DMS 273 (cell line): ENCODE data around the gene AQP5.
"Not testable (repeated sequence)": the region's sequence is repeated elsewhere in the genome, so short reads cannot be mapped to it uniquely, and the experiment has no call there.

Experiments
- DNase-seq: peaks from one replicate; lab custom pipeline; 2025; ENCODE audit not compliant: unreplicated experiment; lab: John Stamatoyannopoulos, UW

AQP5 gene

GRCh38 chr12:49979016-49979586, 17.4 kb downstream of the AQP5 start:
- DNase-seq: peak; percentile 67

GRCh38 chr12:49979791-49980190, 18.1 kb downstream of the AQP5 start:
- no peak for DNase-seq

- DNase-seq: no peak
These were observed 19.1 kb downstream of the AQP5 start for GRCh38 chr12:49980501-49981349.

- no peak for DNase-seq
These were observed 20.8 kb downstream of the AQP5 start for GRCh38 chr12:49982246-49983087.

- DNase-seq: peak; percentile 89
These were observed 22.2 kb downstream of the AQP5 start for GRCh38 chr12:49983892-49984291.

GRCh38 chr12:49984476-49985359, 23.0 kb downstream of the AQP5 start:
- DNase-seq: peak; percentile 61

GRCh38 chr12:49985981-49986380, 24.3 kb downstream of the AQP5 start:
- no peak for DNase-seq

GRCh38 chr12:49986476-49986875, 24.8 kb downstream of the AQP5 start:
- not testable (repeated sequence) for DNase-seq

GRCh38 chr12:49987625-49988303, 26.1 kb downstream of the AQP5 start:
- DNase-seq: peak; percentile 71

GRCh38 chr12:49989400-49989799, 27.7 kb downstream of the AQP5 start:
- not testable (repeated sequence) for DNase-seq

GRCh38 chr12:49990273-49990672, 28.6 kb downstream of the AQP5 start:
- no peak for DNase-seq

GRCh38 chr12:49998453-49998852, 36.8 kb downstream of the AQP5 start:
- no peak for DNase-seq

- no peak for DNase-seq
These were observed 41.9 kb downstream of the AQP5 start for GRCh38 chr12:50003595-50003994.

GRCh38 chr12:50004696-50005095, 43.0 kb downstream of the AQP5 start:
- no peak for DNase-seq

GRCh38 chr12:50005175-50005574, 43.5 kb downstream of the AQP5 start:
- no peak for DNase-seq

- DNase-seq: no peak
These were observed 44.6 kb downstream of the AQP5 start for GRCh38 chr12:50006280-50006679.

- peak; percentile 78 for DNase-seq
These were observed 45.2 kb downstream of the AQP5 start for GRCh38 chr12:50006754-50007442.

- DNase-seq: no peak
These were observed 51.9 kb downstream of the AQP5 start for GRCh38 chr12:50013361-50014147.

GRCh38 chr12:50014342-50014741, 52.7 kb downstream of the AQP5 start:
- no peak for DNase-seq
